GM12878 (cell line): Measurements from ENCODE around the gene PCDHGA3. TPM values are rescaled to one million over a fixed set of nuclear protein-coding genes. Genes with fewer than 3 reads are reported as not detected.

Source experiments
- ATAC-seq: fragments of 200-7000 bp; cut with Tn5 transposase; 3 replicates; pipeline ENCODE4 v1.9.1; 2020; ENCODE audit warnings: mild to moderate bottlenecking, moderate library complexity
- BruUV-seq: library from RNA; stranded (reverse); fragments of 400-500 nt; replicated peaks from 2 replicates; lab custom pipeline; 2021; lab: Mats Ljungman, UMichigan
- CTCF ChIA-PET: fragments of 300-600 bp; sonication (Branson Sonifier 250); formaldehyde crosslinking; extraction: SDS; loops from one replicate; lab custom pipeline; 2021; ENCODE audit warnings: inconsistent platforms; lab: Yijun Ruan, JAX
- POLR2A ChIA-PET: fragments of 350-600 bp; formaldehyde crosslinking; extraction: SDS; loops from one replicate; lab custom pipeline; 2021; ENCODE audit warnings: inconsistent platforms; lab: Charles Lee
- RAD21 ChIA-PET: fragments of 300-600 bp; sonication (Branson Sonifier 250); formaldehyde crosslinking; loops from one replicate; lab custom pipeline; 2023; ENCODE audit warnings: antibody characterized with exemption; ENCODE audit not compliant: unreplicated experiment; lab: Charles Lee
- SMC1A ChIA-PET: fragments of 300-600 bp; sonication (Branson Sonifier 250); formaldehyde crosslinking; loops from one replicate; lab custom pipeline; 2023; ENCODE audit not compliant: unreplicated experiment, uncharacterized antibody; lab: Charles Lee
- DNase-seq: peaks from one replicate; pipeline ENCODE4 v3.0.0-alpha.2; 2011; ENCODE audit warnings: low read depth, low spot score
- FAIRE-seq: peaks from 3 replicates; lab custom pipeline; 2011; peaks lifted over from hg19 to GRCh38; lab: Jason Lieb, UNC
- H2AFZ ChIP-seq: 2 replicates; pipeline ENCODE4 v1.6.0; 2011; ENCODE audit warnings: low read depth, low read length, control low read depth; ENCODE audit not compliant: control insufficient read depth
- H3K27ac ChIP-seq: 2 replicates; pipeline ENCODE4 v1.5.1; 2011; ENCODE audit warnings: control low read depth; ENCODE audit not compliant: control insufficient read depth, insufficient read depth
- H3K27me3 ChIP-seq, 2 experiments: replicated peaks in 1 of 2; 2 replicates each; pipeline versions ENCODE4 v1.6.0 to v1.6.1; 2011; ENCODE audit warnings: low read length in 1 of 2; ENCODE audit not compliant: control insufficient read depth in 2 of 2, insufficient read depth in 2 of 2
- H3K36me3 ChIP-seq, 2 experiments: 2 replicates each; pipeline ENCODE4 v1.5.1; 2011; ENCODE audit warnings: low read length in 1 of 2; ENCODE audit not compliant: control insufficient read depth in 2 of 2, insufficient read depth in 2 of 2
- H3K4me1 ChIP-seq: 2 replicates; pipeline ENCODE4 v1.6.1; 2011; ENCODE audit warnings: mild to moderate bottlenecking, low read length, moderate library complexity, mixed read lengths; ENCODE audit not compliant: control insufficient read depth, insufficient read depth
- H3K4me2 ChIP-seq: 2 replicates; pipeline ENCODE4 v1.6.0; 2011; ENCODE audit warnings: control low read depth; ENCODE audit not compliant: control insufficient read depth, insufficient read depth
- H3K4me3 ChIP-seq: fragments of 200-600 bp; sonication (generic); 2 replicates; pipeline ENCODE4 v1.5.1; 2016
- H3K79me2 ChIP-seq: 2 replicates; pipeline ENCODE4 v1.6.0; 2011; ENCODE audit warnings: low read length; ENCODE audit not compliant: control insufficient read depth, insufficient read depth
- H3K9ac ChIP-seq: 2 replicates; pipeline ENCODE4 v1.8.0; 2011; ENCODE audit warnings: low read length, control low read depth, mixed read lengths; ENCODE audit not compliant: control insufficient read depth, insufficient read depth
- H3K9me3 ChIP-seq: replicated peaks from 3 replicates; pipeline ENCODE4 v1.5.1; 2011; ENCODE audit warnings: mild to moderate bottlenecking, low read length; ENCODE audit not compliant: control insufficient read depth, insufficient read depth
- H4K20me1 ChIP-seq: 2 replicates; pipeline ENCODE4 v1.6.0; 2011; ENCODE audit not compliant: control insufficient read depth, insufficient read depth
- BCL11A ChIP-seq: IDR thresholded peaks from 2 replicates; pipeline ENCODE4 v1.6.1; 2011; ENCODE audit warnings: low read depth, low read length
- CBX5 ChIP-seq: sonication (generic); IDR thresholded peaks from 2 replicates; pipeline ENCODE4 v1.6.1; 2016; ENCODE audit warnings: low read depth, moderate library complexity, mild to moderate bottlenecking, inconsistent platforms
- CTCF ChIP-seq, 3 experiments: IDR thresholded peaks in 2 of 3; conservative IDR thresholded peaks in 1 of 3; 2 replicates each; pipeline ENCODE4 v1.5.1; 2011; ENCODE audit warnings: low read depth in 3 of 3, low read length in 3 of 3, mild to moderate bottlenecking in 3 of 3, control low read depth in 2 of 3, moderate library complexity in 2 of 3, inconsistent platforms in 1 of 3, mixed read lengths in 1 of 3; ENCODE audit not compliant: control insufficient read depth in 2 of 3, insufficient read depth in 1 of 3; ENCODE audit errors: extremely low read depth in 1 of 3
- EZH2 ChIP-seq: IDR thresholded peaks from 2 replicates; pipeline ENCODE4 v1.6.1; 2012; ENCODE audit warnings: low read depth, mild to moderate bottlenecking, control low read depth, inconsistent platforms, low read length, borderline replicate concordance; ENCODE audit not compliant: control insufficient read depth
- FOXK2 ChIP-seq: fragments of 450-650 bp; IDR thresholded peaks from 2 replicates; pipeline ENCODE4 v1.6.1; 2017; ENCODE audit warnings: mild to moderate bottlenecking, moderate library complexity
- GABPA ChIP-seq: IDR thresholded peaks from 2 replicates; pipeline ENCODE4 v1.6.1; 2014; ENCODE audit warnings: antibody characterized with exemption, low read depth, mild to moderate bottlenecking, inconsistent platforms
- HSF1 ChIP-seq: fragments of 150-350 bp; IDR thresholded peaks from 2 replicates; pipeline ENCODE4 v1.6.1; 2014; ENCODE audit warnings: mild to moderate bottlenecking, low read depth, low read length
- NFIC ChIP-seq: IDR thresholded peaks from 2 replicates; pipeline ENCODE4 v1.6.1; 2012; ENCODE audit warnings: low read depth, mild to moderate bottlenecking, inconsistent platforms, low read length, moderate library complexity
- NR2F1 ChIP-seq: fragments of 450-650 bp; conservative IDR thresholded peaks from 2 replicates; pipeline ENCODE4 v1.6.1; 2017; ENCODE audit warnings: mild to moderate bottlenecking
- SMC3 ChIP-seq: IDR thresholded peaks from 2 replicates; pipeline ENCODE4 v1.6.1; 2011; ENCODE audit warnings: low read length, improper control_type of control experiment, borderline replicate concordance
- SUZ12 ChIP-seq: fragments of 200-600 bp; sonication (generic); IDR thresholded peaks from one replicate; pipeline ENCODE4 v1.6.1; 2018; ENCODE audit warnings: antibody characterized with exemption, mild to moderate bottlenecking; ENCODE audit not compliant: unreplicated experiment
- ZBED1 ChIP-seq: IDR thresholded peaks from 2 replicates; pipeline ENCODE4 v1.6.1; 2016; ENCODE audit warnings: borderline replicate concordance
- ZBTB33 ChIP-seq: fragments of 450-650 bp; IDR thresholded peaks from 2 replicates; pipeline ENCODE4 v1.6.1; 2017; ENCODE audit warnings: mild to moderate bottlenecking
- WGBS: methylation state at CpG from one replicate; pipeline ENCODE4 v1.1.6; 2016; ENCODE audit warnings: low lambda C conversion rate; ENCODE audit not compliant: insufficient replicate concordance, insufficient coverage; ENCODE audit errors: missing lambda C conversion rate; 5-methylcytosine and 5-hydroxymethylcytosine counted together
- in situ Hi-C: fragments of 300-500 bp; cut with MboI; formaldehyde crosslinking; loops from 9 replicates; pipeline ENCODE4 v1.14.3; 2018; ENCODE audit warnings: mixed read lengths
- intact Hi-C: fragments of 100-400 bp; cut with micrococcal nuclease; formaldehyde crosslinking; loops from one replicate; pipeline ENCODE4 v1.14.2; 2022; ENCODE audit not compliant: unreplicated experiment
- polyA plus RNA-seq, 11 experiments: library from polyadenylated mRNA; depleted of rRNA in 4 of 11; unstranded in 6 of 11; stranded (reverse) in 5 of 11; fragments of >200 nt; fragmentation: Nextera tagmentation in 4 of 11; fragmentation: Illumina TruSeq in 1 of 11; extraction: Ambion mirVana in 4 of 11; extraction: Trizol in 1 of 11; gene quantifications; 1 replicate in 1 of 11; 2 replicates in 10 of 11; pipeline versions ENCODE4 v1.2.1 to v1.2.3, GENCODE V29; 2011 to 2016; ENCODE audit warnings: inconsistent platforms in 2 of 11, missing spikeins in 2 of 11, low read depth in 1 of 11
- total RNA-seq, 4 experiments: library from RNA; depleted of rRNA in 3 of 4; stranded (reverse); fragments of >200 nt in 3 of 4; fragmentation: Illumina TruSeq in 1 of 4; extraction: Trizol in 1 of 4; gene quantifications; 2 replicates each; pipeline versions ENCODE4 v1.2.1 to v1.2.3, GENCODE V29; 2013 to 2021

Gene PCDHGA3
- total and polyA plus RNA-seq, 10 of the 15 experiments (the other 5 are each of a cell fraction or from before 2014, with no cell fraction given): 0.06 to 0.17 (median 0.11) TPM; not detected in 6

DNA sequence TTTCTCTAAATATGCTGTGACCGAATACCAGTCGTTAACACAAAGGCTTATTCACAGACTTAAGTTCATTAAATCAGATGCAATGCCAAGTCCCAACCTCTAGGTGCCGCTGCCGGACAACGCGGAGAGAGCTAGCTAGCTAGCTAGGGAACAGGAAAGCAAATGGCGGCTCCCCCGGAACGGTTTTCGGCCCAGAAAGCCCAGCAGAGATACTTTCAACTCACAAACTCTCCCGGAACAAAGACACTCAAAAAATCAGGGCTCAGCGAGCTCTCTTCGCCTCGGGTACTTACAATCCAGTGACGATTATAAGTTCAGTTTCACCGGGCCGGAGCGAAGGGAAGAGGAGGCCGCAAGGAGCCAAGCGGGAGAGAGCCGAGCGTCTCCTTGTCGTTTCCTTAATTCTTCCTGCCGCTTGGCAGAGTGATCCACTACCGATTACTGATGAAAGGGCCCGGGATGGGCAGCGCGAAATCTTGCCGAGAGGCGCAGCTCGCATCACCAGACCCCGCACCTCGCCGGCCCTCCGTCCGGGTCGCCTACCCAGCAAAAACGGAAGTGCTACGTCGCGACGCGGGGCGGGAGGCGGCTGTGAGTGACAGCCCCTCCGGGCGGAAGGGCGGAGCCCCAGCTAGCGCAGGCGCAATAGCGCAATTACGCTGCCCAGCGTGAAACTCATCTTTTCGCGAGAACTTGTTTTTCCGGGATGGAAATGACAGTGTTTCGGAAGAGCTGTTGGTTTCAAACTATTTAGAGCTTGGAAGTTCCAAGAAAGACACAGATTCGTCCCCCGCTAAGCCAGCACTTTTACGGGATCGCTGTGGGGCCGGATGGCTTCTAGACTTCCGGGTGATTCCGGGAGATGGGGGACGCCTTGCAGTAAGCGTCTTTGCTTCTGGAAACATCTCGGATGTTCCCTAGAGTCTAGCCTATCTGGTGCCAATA is 23.1 kb upstream of the PCDHGA3 start, which contains the start of gene TAF7:
TAF7 (minus strand) TSS at position 560 of the 945 bp plus-strand sequence. CDS start 740 bp downstream, outside the sequence.
- in situ Hi-C loops: loop anchor here (10.0 kb wide), 1 partner anchor 244 kb away; no protein-coding TSS in a partner anchor
- ChIA-PET SMC1A (interaction anchor here (0.9 to 1.8 kb wide), 7 partner anchors 8 to 272 kb away, joined by 3 to 12 read pairs (median 4); partner anchors contain the start of gene PCDHGA11), RAD21 (interaction anchor here (1.0 to 2.7 kb wide), 6 partner anchors 50 to 244 kb away, joined by 3 to 17 read pairs (median 4); partner anchors contain the start of genes PCDHGA10, PCDHGA11, PCDHGB3 and PCDHGB7), POLR2A (interaction anchor here (0.5 to 1.6 kb wide), 5 partner anchors 14 to 673 kb away, joined by 3 to 7 read pairs (median 4); partner anchors contain the start of genes HDAC3, IK, NDUFA2 and PCDHGB3), CTCF (interaction anchor here (0.5 to 3.1 kb wide), 31 partner anchors 10 to 272 kb away, joined by 3 to 21 read pairs (median 5); partner anchors contain the start of genes PCDHB13, PCDHGA1, PCDHGA10 and PCDHGA11)
- Histone ChIP-seq H3K9ac (peak within 1 kb of the TSS; percentile 96), H3K27me3 (no peaks in the 10 kb centered on the region), H3K27ac (peak within 1 kb of the TSS; percentile 96), H3K4me2 (peak within 1 kb of the TSS; percentile 68), H3K9me3 (peaks cover 26% of the 10 kb centered on the region), H3K4me3 (peak within 1 kb of the TSS; percentile 81), H4K20me1 (no peaks in the 10 kb centered on the region), H3K4me1 (no peaks in the 10 kb centered on the region), H2AFZ (peak within 1 kb of the TSS; percentile 100), H3K79me2 (peaks cover 23% of the 10 kb centered on the region), H3K36me3 (0 out of 4 replicates have a peak, but pooled peaks cover 0 to 4% of the 10 kb centered on the region in 2 experiments)
- DNase-seq (peak; percentile 72), ATAC-seq (peak; percentile 96), FAIRE-seq (peak; percentile 75)
- WGBS: under 1% methylated on average over 67 of the region's 67 CpGs
- intact Hi-C loops: loop anchor here (2.0 kb wide), 2 partner anchors 92 to 244 kb away; partner anchors contain the start of gene PCDHGA10
- BruUV-seq: TSS peak; percentile 83
- TF ChIP-seq EZH2 (no peak), BCL11A (no peak), NR2F1 (0 out of 2 replicates have a peak, but pooled peaks have one; percentile 28), HSF1 (no peak), SUZ12 (no peak), NFIC (no peak; the same call in 1 of the 2 replicates), CBX5 (peak; percentile 97), ZBTB33 (no peak), CTCF (IDR thresholded peaks at IDR 0.05 in 2 of 3, conservative IDR thresholded peaks at IDR 0.05 in 1 of 3; ENCODE audit: control insufficient read depth in 2 of 3, extremely low read depth in 1 of 3, insufficient read depth in 1 of 3, low read depth in 3 of 3, low read length in 3 of 3) (peak; percentile 81 to 93 (median 90)), ZBED1 (0 out of 2 replicates have a peak, but pooled peaks have one; percentile 12), FOXK2 (no peak), GABPA (peak; percentile 83), SMC3 (peak; percentile 20; the same call in 1 of the 2 replicates)
